MCF 10A (cell line): ENCODE results near the gene MED15. TPM values are rescaled to one million over a fixed set of nuclear protein-coding genes. Genes with fewer than 3 reads are reported as not detected.
"Not testable (repeated sequence)": the region's sequence is repeated elsewhere in the genome, so short reads cannot be mapped to it uniquely, and the experiment has no call there.

Experiments used
- BruUV-seq: library from RNA; stranded (reverse); fragments of 400-500 nt; replicated peaks from 2 replicates; lab custom pipeline; 2021; lab: Mats Ljungman, UMichigan
- CTCF ChIA-PET: fragments of 300-600 bp; sonication (Branson Sonifier 250); formaldehyde crosslinking; extraction: SDS; loops from one replicate; lab custom pipeline; 2021; ENCODE audit warnings: antibody characterized with exemption, inconsistent platforms; lab: Yijun Ruan, JAX
- POLR2A ChIA-PET: fragments of 300-600, 350-650 bp; sonication (Branson Sonifier 250); formaldehyde crosslinking; extraction: SDS; loops from one replicate; lab custom pipeline; 2020; ENCODE audit warnings: antibody characterized with exemption, inconsistent platforms; lab: Yijun Ruan, JAX
- DNase-seq: peaks from one replicate; pipeline ENCODE4 v3.0.0-alpha.2; 2018; ENCODE audit not compliant: unreplicated experiment
- H3K27ac Mint-ChIP-seq: one replicate; pipeline ENCODE4 v1.8.0; 2022; ENCODE audit warnings: mild to moderate bottlenecking, low read depth, mixed read lengths; ENCODE audit not compliant: unreplicated experiment
- H3K27me3 Mint-ChIP-seq: one replicate; pipeline ENCODE4 v1.8.0; 2022; ENCODE audit warnings: mixed read lengths; ENCODE audit not compliant: insufficient read depth, unreplicated experiment
- H3K36me3 Mint-ChIP-seq: one replicate; pipeline ENCODE4 v1.8.0; 2022; ENCODE audit warnings: mild to moderate bottlenecking, moderate library complexity, mixed read lengths; ENCODE audit not compliant: insufficient read depth, unreplicated experiment
- H3K4me1 Mint-ChIP-seq: one replicate; pipeline ENCODE4 v1.8.0; 2022; ENCODE audit warnings: mixed read lengths; ENCODE audit not compliant: insufficient read depth, unreplicated experiment
- H3K4me3 Mint-ChIP-seq: one replicate; pipeline ENCODE4 v1.8.0; 2022; ENCODE audit warnings: mild to moderate bottlenecking, moderate library complexity, mixed read lengths; ENCODE audit not compliant: unreplicated experiment
- H3K9me3 Mint-ChIP-seq: one replicate; pipeline ENCODE4 v1.8.0; 2022; ENCODE audit warnings: mixed read lengths; ENCODE audit not compliant: unreplicated experiment
- intact Hi-C: fragments of 100-400 bp; cut with micrococcal nuclease; formaldehyde crosslinking; loops from 2 replicates; pipeline ENCODE4 v1.14.1; 2022
- total RNA-seq: library from RNA; stranded (reverse); gene quantifications from 2 replicates; pipeline ENCODE4 v1.2.3, GENCODE V29; 2022
- TF ChIP-seq, protein P1 (sequence below): fragments of 200-600 bp; IDR thresholded peaks from one replicate; pipeline ENCODE4 v1.8.0; 2022; ENCODE audit warnings: antibody characterized with exemption, mild to moderate bottlenecking; ENCODE audit not compliant: unreplicated experiment

MED15 gene
- total RNA-seq, 1 experiment from 2014 or later: 122 TPM

DNA sequence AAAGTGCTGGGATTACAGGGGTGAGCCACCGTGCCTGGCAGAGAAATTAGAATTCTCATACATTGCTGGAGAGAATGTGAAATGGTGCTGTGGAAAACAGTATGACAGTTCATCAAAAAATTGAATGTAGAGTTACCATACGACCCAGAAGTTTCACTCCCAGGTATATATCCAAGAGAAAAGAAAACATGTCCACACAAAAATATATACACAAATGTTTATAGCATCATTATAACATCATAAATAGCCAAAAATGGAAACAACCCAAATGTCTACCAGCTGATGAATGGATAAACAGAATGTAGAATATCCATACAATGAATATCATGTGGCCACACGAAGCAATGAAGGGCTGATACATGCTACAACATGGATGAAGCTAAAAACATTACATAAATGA is 34.6 kb downstream of the MED15 start:
- Mint-ChIP-seq H3K36me3 (peaks cover 75% of the 10 kb centered on the region), H3K27ac (no peak overlapping the region), H3K27me3 (no peaks in the 10 kb centered on the region), H3K4me3 (no peak overlapping the region), H3K9me3 (no peaks in the 10 kb centered on the region), H3K4me1 (peaks cover 18% of the 10 kb centered on the region)
- DNase-seq: no peak
- ChIA-PET POLR2A (no interaction called here), CTCF (interaction anchor here (0.6 kb wide), 1 partner anchor 23 kb away, joined by 3 read pairs; no protein-coding TSS in a partner anchor)
- intact Hi-C loops: no loop called here
- no TSS peak for BruUV-seq
- TF ChIP-seq, protein P1, sequence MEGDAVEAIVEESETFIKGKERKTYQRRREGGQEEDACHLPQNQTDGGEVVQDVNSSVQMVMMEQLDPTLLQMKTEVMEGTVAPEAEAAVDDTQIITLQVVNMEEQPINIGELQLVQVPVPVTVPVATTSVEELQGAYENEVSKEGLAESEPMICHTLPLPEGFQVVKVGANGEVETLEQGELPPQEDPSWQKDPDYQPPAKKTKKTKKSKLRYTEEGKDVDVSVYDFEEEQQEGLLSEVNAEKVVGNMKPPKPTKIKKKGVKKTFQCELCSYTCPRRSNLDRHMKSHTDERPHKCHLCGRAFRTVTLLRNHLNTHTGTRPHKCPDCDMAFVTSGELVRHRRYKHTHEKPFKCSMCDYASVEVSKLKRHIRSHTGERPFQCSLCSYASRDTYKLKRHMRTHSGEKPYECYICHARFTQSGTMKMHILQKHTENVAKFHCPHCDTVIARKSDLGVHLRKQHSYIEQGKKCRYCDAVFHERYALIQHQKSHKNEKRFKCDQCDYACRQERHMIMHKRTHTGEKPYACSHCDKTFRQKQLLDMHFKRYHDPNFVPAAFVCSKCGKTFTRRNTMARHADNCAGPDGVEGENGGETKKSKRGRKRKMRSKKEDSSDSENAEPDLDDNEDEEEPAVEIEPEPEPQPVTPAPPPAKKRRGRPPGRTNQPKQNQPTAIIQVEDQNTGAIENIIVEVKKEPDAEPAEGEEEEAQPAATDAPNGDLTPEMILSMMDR: no peak

- no peaks in the 10 kb centered on the region for H3K9me3 Mint-ChIP-seq
- no peaks in the 10 kb centered on the region for H3K27me3 Mint-ChIP-seq
- intact Hi-C loops: no loop called here
- no peak overlapping the region for H3K4me3 Mint-ChIP-seq
- no TSS peak for BruUV-seq
- no peak for DNase-seq
- peaks cover 69% of the 10 kb centered on the region for H3K36me3 Mint-ChIP-seq
- H3K4me1 Mint-ChIP-seq: peaks cover 18% of the 10 kb centered on the region
- CTCF ChIA-PET: interaction anchor here (0.6 kb wide), 1 partner anchor 22 kb away, joined by 3 read pairs; no protein-coding TSS in a partner anchor
- TF ChIP-seq, protein P1: no peak
- POLR2A ChIA-PET: interaction anchor here (2.1 kb wide), 1 partner anchor 11 kb away, joined by 14 read pairs; no protein-coding TSS in a partner anchor
- H3K27ac Mint-ChIP-seq: peak overlapping the region; percentile 79
These were observed 35.3 kb downstream of the MED15 start for GRCh38 chr22:20542736-20543135.

GRCh38 chr22:20545318-20545634 is 37.9 kb downstream of the MED15 start:
- CTCF ChIA-PET, H3K27ac Mint-ChIP-seq, H3K4me3 Mint-ChIP-seq, DNase-seq, intact Hi-C loops, BruUV-seq, H3K9me3 Mint-ChIP-seq, POLR2A ChIA-PET, H3K27me3 Mint-ChIP-seq: not testable (repeated sequence)
- peaks cover 28% of the 10 kb centered on the region for H3K4me1 Mint-ChIP-seq
- peaks cover 46% of the 10 kb centered on the region for H3K36me3 Mint-ChIP-seq

- CTCF ChIA-PET: interaction anchor here (0.6 to 1.0 kb wide), 2 partner anchors 19 to 75 kb away, joined by 3 to 4 read pairs; no protein-coding TSS in a partner anchor
- Mint-ChIP-seq H3K4me1 (peaks cover 28% of the 10 kb centered on the region), H3K36me3 (peaks cover 43% of the 10 kb centered on the region), H3K27me3 (no peaks in the 10 kb centered on the region), H3K9me3 (no peaks in the 10 kb centered on the region), H3K4me3 (no peak overlapping the region), H3K27ac (no peak overlapping the region)
- TF ChIP-seq, protein P1: no peak
- no peak for DNase-seq
- intact Hi-C loops: no loop called here
- POLR2A ChIA-PET: interaction anchor here (2.8 kb wide), 1 partner anchor 14 kb away, joined by 10 read pairs; no protein-coding TSS in a partner anchor
- BruUV-seq: no TSS peak
These were observed 38.5 kb downstream of the MED15 start for GRCh38 chr22:20545681-20546521.
